SK-N-SH (cell line): ENCODE measurements around the gene ISLR2. TPM values are rescaled to one million over a fixed set of nuclear protein-coding genes. Genes with fewer than 3 reads are reported as not detected.

Experiments used
- CTCF ChIA-PET: fragments of 300-600, 350-600 bp; formaldehyde crosslinking; extraction: SDS; loops from one replicate; lab custom pipeline; 2021; lab: Yijun Ruan, JAX
- POLR2A ChIA-PET: fragments of 350-600 bp; sonication (Branson Sonifier 250); formaldehyde crosslinking; extraction: SDS; loops from one replicate; lab custom pipeline; 2020; ENCODE audit warnings: antibody characterized with exemption, inconsistent platforms; lab: Yijun Ruan, JAX
- DNase-seq: peaks from one replicate; pipeline ENCODE4 v3.0.0; 2012
- H2AFZ ChIP-seq: fragments of 200-600 bp; sonication (generic); 2 replicates; pipeline ENCODE4 v1.8.1; 2016; ENCODE audit warnings: antibody characterized with exemption, mild to moderate bottlenecking, low read depth
- H3F3A ChIP-seq: fragments of 200-600 bp; sonication (generic); replicated peaks from 2 replicates; pipeline ENCODE3; 2016; ENCODE audit warnings: antibody characterized with exemption, mild to moderate bottlenecking; ENCODE audit not compliant: insufficient read depth
- H3K27ac ChIP-seq, 2 experiments: fragments of 200-500 bp in 1 of 2; fragments of 200-600 bp in 1 of 2; sonication (Bioruptor generic) in 1 of 2; sonication (generic), shearing (Covaris generic) in 1 of 2; 2 replicates each; pipeline versions ENCODE4 v1.5.1 to v1.6.1; 2014 to 2016; ENCODE audit warnings: low read depth in 2 of 2, inconsistent platforms in 1 of 2, low read length in 1 of 2, mild to moderate bottlenecking in 1 of 2, mixed read lengths in 1 of 2
- H3K27me3 ChIP-seq: fragments of 200-600 bp; sonication (generic), shearing (Covaris generic); 2 replicates; pipeline ENCODE4 v1.6.1; 2016; ENCODE audit warnings: mixed run types; ENCODE audit not compliant: insufficient read depth
- H3K36me3 ChIP-seq, 2 experiments: fragments of 200-500 bp in 1 of 2; fragments of 200-600 bp in 1 of 2; sonication (Bioruptor generic) in 1 of 2; sonication (generic) in 1 of 2; replicated peaks in 1 of 2; 2 replicates each; pipeline versions ENCODE3 to v1.5.1; 2014 to 2016; ENCODE audit warnings: low read length in 1 of 2, mild to moderate bottlenecking in 1 of 2; ENCODE audit not compliant: insufficient read depth in 2 of 2, control insufficient read depth in 1 of 2
- H3K4me1 ChIP-seq, 2 experiments: fragments of 200-500 bp in 1 of 2; fragments of 200-600 bp in 1 of 2; sonication (Bioruptor generic) in 1 of 2; sonication (generic), shearing (Covaris generic) in 1 of 2; 2 replicates each; pipeline versions ENCODE4 v1.5.1 to v1.6.1; 2014 to 2016; ENCODE audit warnings: low read depth in 1 of 2, low read length in 1 of 2, mixed run types in 1 of 2; ENCODE audit not compliant: insufficient read depth in 2 of 2, control insufficient read depth in 1 of 2
- H3K4me2 ChIP-seq: fragments of 200-600 bp; sonication (generic), shearing (Covaris generic); 2 replicates; pipeline ENCODE4 v1.6.1; 2017; ENCODE audit warnings: mixed run types
- H3K4me3 ChIP-seq, 2 experiments: fragments of 200-500 bp in 1 of 2; fragments of 200-600 bp in 1 of 2; sonication (Bioruptor generic) in 1 of 2; sonication (generic), shearing (Covaris generic) in 1 of 2; 2 replicates each; pipeline versions ENCODE4 v1.5.1 to v1.8.1; 2014 to 2016; ENCODE audit warnings: low read depth in 2 of 2, inconsistent platforms in 1 of 2, low read length in 1 of 2, mild to moderate bottlenecking in 1 of 2, mixed read lengths in 1 of 2, moderate library complexity in 1 of 2
- H3K79me2 ChIP-seq: fragments of 200-600 bp; sonication (generic); 2 replicates; pipeline ENCODE4 v1.8.1; 2017; ENCODE audit warnings: mild to moderate bottlenecking; ENCODE audit not compliant: insufficient read depth
- H3K9ac ChIP-seq: fragments of 200-600 bp; sonication (generic); 2 replicates; pipeline ENCODE4 v1.6.1; 2017; ENCODE audit warnings: mixed run types
- H3K9me2 ChIP-seq: fragments of 200-600 bp; sonication (generic); 2 replicates; pipeline ENCODE4 v1.6.1; 2017; ENCODE audit warnings: mixed run types
- H3K9me3 ChIP-seq: fragments of 200-600 bp; sonication (generic); 2 replicates; pipeline ENCODE4 v1.6.1; 2017; ENCODE audit warnings: mixed run types, mild to moderate bottlenecking, moderate library complexity
- H4K20me1 ChIP-seq: fragments of 200-600 bp; sonication (generic); 2 replicates; pipeline ENCODE4 v1.6.1; 2017; ENCODE audit warnings: mild to moderate bottlenecking, mixed run types; ENCODE audit not compliant: insufficient read depth
- ELF1 ChIP-seq: IDR thresholded peaks from 2 replicates; pipeline ENCODE4 v1.4.0; 2012
- FOSL2 ChIP-seq: IDR thresholded peaks from 2 replicates; pipeline ENCODE4 v1.4.0; 2012; ENCODE audit warnings: low read depth, mild to moderate bottlenecking, moderate library complexity, borderline replicate concordance
- FOXJ3 ChIP-seq: sonication (generic); formaldehyde crosslinking; IDR thresholded peaks from 2 replicates; pipeline ENCODE4 v1.5.1; 2020; ENCODE audit warnings: mild to moderate bottlenecking, missing genetic modification reagents
- FOXM1 ChIP-seq: IDR thresholded peaks from 2 replicates; pipeline ENCODE4 v1.4.0; 2012; ENCODE audit warnings: low read depth, mild to moderate bottlenecking
- GABPA ChIP-seq: IDR thresholded peaks from 2 replicates; pipeline ENCODE4 v1.4.0; 2012; ENCODE audit warnings: low read depth, mild to moderate bottlenecking
- IRF3 ChIP-seq: fragments of 150-350 bp; IDR thresholded peaks from 2 replicates; pipeline ENCODE4 v1.6.1; 2016; ENCODE audit warnings: mild to moderate bottlenecking, low read depth, low read length
- MXI1 ChIP-seq: IDR thresholded peaks from 2 replicates; pipeline ENCODE4 v1.6.1; 2012; ENCODE audit warnings: mild to moderate bottlenecking, low read depth, low read length, improper control_type of control experiment
- PBX3 ChIP-seq: IDR thresholded peaks from 2 replicates; pipeline ENCODE4; 2012
- RAD21 ChIP-seq: IDR thresholded peaks from 2 replicates; pipeline ENCODE4 v1.6.1; 2012; ENCODE audit warnings: mild to moderate bottlenecking, low read length
- RCOR1 ChIP-seq: fragments of 150-350 bp; IDR thresholded peaks from 2 replicates; pipeline ENCODE4 v1.6.1; 2017; ENCODE audit warnings: antibody characterized with exemption, low read length
- REST ChIP-seq: IDR thresholded peaks from 2 replicates; pipeline ENCODE4 v1.6.1; 2012; ENCODE audit warnings: mild to moderate bottlenecking, low read depth, low read length, moderate library complexity
- SMC3 ChIP-seq: IDR thresholded peaks from 2 replicates; pipeline ENCODE4 v1.6.1; 2012; ENCODE audit warnings: low read depth, low read length, improper control_type of control experiment
- TAF1 ChIP-seq: IDR thresholded peaks from 2 replicates; pipeline ENCODE4 v1.6.1; 2012; ENCODE audit warnings: low read depth, mild to moderate bottlenecking, low read length, moderate library complexity, borderline replicate concordance
- TCF12 ChIP-seq: IDR thresholded peaks from 2 replicates; pipeline ENCODE4 v1.4.0; 2012
- YY1 ChIP-seq: IDR thresholded peaks from 2 replicates; pipeline ENCODE4 v1.4.0; 2012; ENCODE audit warnings: low read depth, mild to moderate bottlenecking
- WGBS: methylation state at CpG from one replicate; pipeline ENCODE4 v1.1.6; 2017; ENCODE audit warnings: low lambda C conversion rate; 5-methylcytosine and 5-hydroxymethylcytosine counted together
- polyA plus RNA-seq, 3 experiments: library from polyadenylated mRNA; depleted of rRNA; stranded (reverse); fragments of >200 nt; gene quantifications; 2 replicates each; pipeline ENCODE4 v1.2.3, GENCODE V29; 2012
- TF ChIP-seq, protein P1 (sequence below): IDR thresholded peaks from 2 replicates; pipeline ENCODE4 v1.4.0; 2012; ENCODE audit warnings: low read depth
- TF ChIP-seq, protein P2 (sequence below): IDR thresholded peaks from 2 replicates; pipeline ENCODE4 v1.4.0; 2012; ENCODE audit warnings: low read depth, borderline replicate concordance

Gene ISLR2
- polyA plus RNA-seq, 1 of the 3 experiments (the other 2 are of a cell fraction), result 0.56 TPM

DNA sequence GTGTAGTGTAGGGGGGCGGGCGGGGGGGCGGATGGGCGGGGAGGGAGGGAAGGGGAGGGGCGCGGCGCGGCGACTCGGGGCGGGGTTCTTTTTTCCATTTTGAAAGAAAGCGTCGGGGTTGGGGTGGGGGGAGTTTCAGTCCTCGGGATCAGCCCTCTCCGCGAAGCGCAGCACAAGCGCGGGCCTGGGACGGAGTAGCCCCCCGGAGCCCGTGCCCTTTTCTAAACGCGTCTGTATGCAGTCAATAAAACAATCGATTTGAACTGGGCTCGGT, 6.1 kb downstream of the ISLR2 start:
- Histone ChIP-seq H3K9ac (no peak overlapping the region; the same call in 1 of the 2 replicates), H3K4me3 (peak overlapping the region in 1 of 2 experiments; percentile 39; a peak in 2 of 4 replicates), H2AFZ (0 out of 2 replicates have a peak overlapping the region, but pooled peaks have one; percentile 57), H3K4me1 (peaks cover 13 to 37% of the 10 kb centered on the region in 2 experiments; a peak in 3 of 4 replicates), H3K27me3 (no peaks in the 10 kb centered on the region; the same call in 1 of the 2 replicates), H3K27ac (peak overlapping the region in 1 of 2 experiments; percentile 95; a peak in 2 of 4 replicates), H3F3A (peaks cover 7% of the 10 kb centered on the region), H3K36me3 (no peaks in the 10 kb centered on the region), H3K9me2 (no peaks in the 10 kb centered on the region), H3K79me2 (no peaks in the 10 kb centered on the region), H4K20me1 (no peaks in the 10 kb centered on the region), H3K4me2 (peak overlapping the region; percentile 87; the same call in 1 of the 2 replicates), H3K9me3 (no peaks in the 10 kb centered on the region)
- 3% methylated on average over 25 of the region's 26 CpGs for WGBS
- no peak for DNase-seq
- CTCF ChIA-PET, result interaction anchor here (0.9 to 3.0 kb wide), 5 partner anchors 40 to 184 kb away, joined by 3 to 8 read pairs (median 4); no protein-coding TSS in a partner anchor
- TF ChIP-seq TCF12, result no peak
- no peak for TF ChIP-seq YY1
- TF ChIP-seq TAF1, result no peak
- TF ChIP-seq GABPA, result no peak
- no peak for TF ChIP-seq FOSL2
- 0 out of 2 replicates have a peak, but pooled peaks have one; percentile 16 for TF ChIP-seq MXI1
- TF ChIP-seq, protein P1, sequence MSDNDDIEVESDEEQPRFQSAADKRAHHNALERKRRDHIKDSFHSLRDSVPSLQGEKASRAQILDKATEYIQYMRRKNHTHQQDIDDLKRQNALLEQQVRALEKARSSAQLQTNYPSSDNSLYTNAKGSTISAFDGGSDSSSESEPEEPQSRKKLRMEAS, result no peak
- TF ChIP-seq SMC3, result no peak
- POLR2A ChIA-PET, result interaction anchor here (1.2 to 1.3 kb wide), 2 partner anchors 20 to 66 kb away, joined by 4 to 5 read pairs; partner anchors contain the start of gene STRA6

DNA sequence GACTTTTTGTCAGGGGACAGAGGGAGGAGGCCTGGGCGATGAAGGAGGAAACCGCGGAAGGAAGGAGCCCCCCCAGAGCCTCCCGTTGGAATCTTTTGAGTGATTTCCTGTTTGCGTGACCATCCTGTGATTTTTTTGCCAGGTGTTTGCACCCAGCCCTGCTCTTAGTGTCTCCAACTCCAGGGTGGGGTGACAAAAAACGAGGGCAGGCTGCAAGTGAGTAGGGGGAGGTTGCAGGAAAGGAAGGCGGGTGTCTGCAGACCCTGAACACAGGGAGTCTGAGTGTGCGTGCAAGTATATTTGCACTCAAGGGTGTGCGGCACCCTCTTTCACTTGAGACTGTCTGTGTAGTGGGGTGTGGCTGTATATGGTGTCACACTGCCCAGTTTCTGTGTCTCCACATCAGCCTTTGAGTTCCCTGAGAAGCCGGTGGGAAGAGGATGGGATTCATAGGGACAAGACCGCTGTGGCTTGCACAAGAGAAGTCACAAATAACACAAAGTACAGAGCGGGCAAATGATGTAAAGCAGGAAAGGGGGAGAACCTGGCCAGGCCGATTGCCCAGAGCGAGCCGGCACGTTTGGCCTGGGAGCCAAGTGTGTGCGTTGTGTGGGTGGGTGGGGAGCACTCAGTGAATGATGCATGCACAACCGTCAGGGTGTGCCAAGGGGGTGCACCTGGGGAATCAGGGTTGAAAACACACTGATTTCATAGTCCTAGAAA, 6.6 kb downstream of the ISLR2 start:
- H3K27me3 ChIP-seq, result no peaks in the 10 kb centered on the region
- DNase-seq, result no peak
- peak overlapping the region in 1 of 2 experiments; percentile 95; a peak in 2 of 4 replicates for H3K27ac ChIP-seq
- H3K9ac ChIP-seq, result no peak overlapping the region; the same call in 1 of the 2 replicates
- no peak for TF ChIP-seq FOXJ3 (CRISPR knock-in tag)
- TF ChIP-seq, protein P2, sequence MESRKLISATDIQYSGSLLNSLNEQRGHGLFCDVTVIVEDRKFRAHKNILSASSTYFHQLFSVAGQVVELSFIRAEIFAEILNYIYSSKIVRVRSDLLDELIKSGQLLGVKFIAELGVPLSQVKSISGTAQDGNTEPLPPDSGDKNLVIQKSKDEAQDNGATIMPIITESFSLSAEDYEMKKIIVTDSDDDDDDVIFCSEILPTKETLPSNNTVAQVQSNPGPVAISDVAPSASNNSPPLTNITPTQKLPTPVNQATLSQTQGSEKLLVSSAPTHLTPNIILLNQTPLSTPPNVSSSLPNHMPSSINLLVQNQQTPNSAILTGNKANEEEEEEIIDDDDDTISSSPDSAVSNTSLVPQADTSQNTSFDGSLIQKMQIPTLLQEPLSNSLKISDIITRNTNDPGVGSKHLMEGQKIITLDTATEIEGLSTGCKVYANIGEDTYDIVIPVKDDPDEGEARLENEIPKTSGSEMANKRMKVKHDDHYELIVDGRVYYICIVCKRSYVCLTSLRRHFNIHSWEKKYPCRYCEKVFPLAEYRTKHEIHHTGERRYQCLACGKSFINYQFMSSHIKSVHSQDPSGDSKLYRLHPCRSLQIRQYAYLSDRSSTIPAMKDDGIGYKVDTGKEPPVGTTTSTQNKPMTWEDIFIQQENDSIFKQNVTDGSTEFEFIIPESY, result no peak
- TF ChIP-seq PBX3, result no peak
- no peak for TF ChIP-seq FOXM1
- TF ChIP-seq IRF3, result no peak
- TF ChIP-seq RCOR1, result no peak
- no peak for TF ChIP-seq MXI1
- no peak for TF ChIP-seq SMC3
- no peak for TF ChIP-seq RAD21
- no peak for TF ChIP-seq FOSL2
- no peak for TF ChIP-seq ELF1
- TF ChIP-seq REST, result no peak
- POLR2A ChIA-PET, result no interaction called here
- peak overlapping the region in 1 of 2 experiments; percentile 39; a peak in 2 of 4 replicates for H3K4me3 ChIP-seq
- CTCF ChIA-PET, result interaction anchor here (1.0 kb wide), 1 partner anchor 171 kb away, joined by 3 read pairs; no protein-coding TSS in a partner anchor
- no peaks in the 10 kb centered on the region for H3K9me3 ChIP-seq
- no peaks in the 10 kb centered on the region for H4K20me1 ChIP-seq
- H3K9me2 ChIP-seq, result no peaks in the 10 kb centered on the region
- H2AFZ ChIP-seq, result 0 out of 2 replicates have a peak overlapping the region, but pooled peaks have one; percentile 57
- peaks cover 13 to 37% of the 10 kb centered on the region in 2 experiments; a peak in 3 of 4 replicates for H3K4me1 ChIP-seq
- peak overlapping the region; percentile 87; the same call in 1 of the 2 replicates for H3K4me2 ChIP-seq
- H3K36me3 ChIP-seq, result no peaks in the 10 kb centered on the region
- 64% methylated on average over 18 of the region's 18 CpGs for WGBS
- peaks cover 7% of the 10 kb centered on the region for H3F3A ChIP-seq
- no peaks in the 10 kb centered on the region for H3K79me2 ChIP-seq
